Tibial nerve (tissue), 4 donors: ENCODE measurements around the gene KDM4B. TPM values are rescaled to one million over a fixed set of nuclear protein-coding genes. Genes with fewer than 3 reads are reported as not detected.

ENCODE experiments used
- DNase-seq, 2 donors: peaks; one replicate each; pipeline ENCODE4 v3.0.0-alpha.2; 2019; ENCODE audit warnings: low spot score in 2 of 2
- H3K27ac ChIP-seq, 4 donors: fragments of 200-600 bp; sonication (generic) in 3 of 4; one replicate each; pipeline ENCODE4 v1.5.1; 2017 to 2019; ENCODE audit warnings: mild to moderate bottlenecking in 1 of 4
- H3K27me3 ChIP-seq, 2 donors: fragments of 200-600 bp; sonication (generic) in 1 of 2; one replicate each; pipeline versions ENCODE4 v1.5.1 to v1.6.0; 2017 to 2019
- H3K36me3 ChIP-seq, 3 donors: fragments of 200-600 bp; sonication (generic); one replicate each; pipeline ENCODE4 v1.5.1; 2018 to 2019
- H3K4me1 ChIP-seq, 4 donors: fragments of 200-600 bp; sonication (generic) in 3 of 4; one replicate each; pipeline ENCODE4 v1.5.1; 2017 to 2019
- H3K4me3 ChIP-seq, 4 donors: fragments of 200-600 bp; sonication (generic) in 3 of 4; one replicate each; pipeline ENCODE4 v1.5.1; 2017 to 2019; ENCODE audit warnings: mild to moderate bottlenecking in 1 of 4, moderate library complexity in 1 of 4
- H3K9me3 ChIP-seq, 4 donors: fragments of 200-600 bp; sonication (generic) in 3 of 4; one replicate each; pipeline ENCODE4 v1.5.1; 2017 to 2019
- EP300 ChIP-seq, 2 donors: sonication (generic); formaldehyde crosslinking; IDR thresholded peaks; one replicate each; pipeline ENCODE4 v1.6.1; 2017; ENCODE audit warnings: antibody characterized with exemption in 2 of 2, mild to moderate bottlenecking in 1 of 2
- POLR2A ChIP-seq, 2 donors: fragments of 450-650 bp; IDR thresholded peaks; one replicate each; pipeline ENCODE4 v1.6.1; 2017; ENCODE audit warnings: antibody characterized with exemption in 2 of 2, mild to moderate bottlenecking in 2 of 2, moderate library complexity in 2 of 2
- WGBS, 2 donors: methylation state at CpG; one replicate each; pipeline ENCODE4 v1.1.5; 2018; 5-methylcytosine and 5-hydroxymethylcytosine counted together
- total RNA-seq, 4 donors: library from RNA; depleted of rRNA; stranded (reverse); fragments of >200 nt; gene quantifications; one replicate each; pipeline ENCODE4 v1.1.0, GENCODE V29; 2016
- TF ChIP-seq, protein P1 (sequence below), 5 experiments: fragments of 200-600 bp in 3 of 5; fragments of 450-650 bp in 2 of 5; sonication (generic) in 3 of 5; IDR thresholded peaks; one replicate each; pipeline ENCODE4 v1.5.1; 2016 to 2019; ENCODE audit warnings: antibody characterized with exemption in 5 of 5, mild to moderate bottlenecking in 3 of 5, moderate library complexity in 2 of 5

Gene KDM4B
- total RNA-seq, 4 donors from 2014 or later = 37.8 to 72.4 (median 57.2) TPM

DNA sequence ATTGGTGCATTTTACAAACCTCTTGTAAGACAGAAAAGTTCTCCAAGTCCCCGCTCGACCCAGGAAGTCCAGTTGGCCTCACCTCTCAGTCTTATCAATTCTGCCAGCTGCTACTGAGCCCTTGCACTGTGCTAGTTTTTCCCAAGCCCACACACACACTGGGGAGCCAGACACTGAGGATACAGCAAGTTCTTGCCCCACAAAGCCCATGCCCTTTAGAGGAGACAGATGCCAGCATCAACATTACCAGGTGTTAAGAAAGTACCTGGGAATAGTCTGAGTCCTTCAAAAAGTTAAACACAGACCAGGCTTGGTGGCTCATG lies 196.7 kb downstream of the KDM4B start:
- WGBS, 2 donors = 86% methylated on average over 2 of the region's 2 CpGs
- no peaks in the 10 kb centered on the region for H3K27me3 ChIP-seq
- no peaks in the 10 kb centered on the region for H3K36me3 ChIP-seq
- no peaks in the 10 kb centered on the region for H3K4me1 ChIP-seq
- no peak for DNase-seq
- TF ChIP-seq, protein P1, sequence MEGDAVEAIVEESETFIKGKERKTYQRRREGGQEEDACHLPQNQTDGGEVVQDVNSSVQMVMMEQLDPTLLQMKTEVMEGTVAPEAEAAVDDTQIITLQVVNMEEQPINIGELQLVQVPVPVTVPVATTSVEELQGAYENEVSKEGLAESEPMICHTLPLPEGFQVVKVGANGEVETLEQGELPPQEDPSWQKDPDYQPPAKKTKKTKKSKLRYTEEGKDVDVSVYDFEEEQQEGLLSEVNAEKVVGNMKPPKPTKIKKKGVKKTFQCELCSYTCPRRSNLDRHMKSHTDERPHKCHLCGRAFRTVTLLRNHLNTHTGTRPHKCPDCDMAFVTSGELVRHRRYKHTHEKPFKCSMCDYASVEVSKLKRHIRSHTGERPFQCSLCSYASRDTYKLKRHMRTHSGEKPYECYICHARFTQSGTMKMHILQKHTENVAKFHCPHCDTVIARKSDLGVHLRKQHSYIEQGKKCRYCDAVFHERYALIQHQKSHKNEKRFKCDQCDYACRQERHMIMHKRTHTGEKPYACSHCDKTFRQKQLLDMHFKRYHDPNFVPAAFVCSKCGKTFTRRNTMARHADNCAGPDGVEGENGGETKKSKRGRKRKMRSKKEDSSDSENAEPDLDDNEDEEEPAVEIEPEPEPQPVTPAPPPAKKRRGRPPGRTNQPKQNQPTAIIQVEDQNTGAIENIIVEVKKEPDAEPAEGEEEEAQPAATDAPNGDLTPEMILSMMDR (IDR thresholded peaks at IDR 0.05) = no peak
- TF ChIP-seq POLR2A (IDR thresholded peaks at IDR 0.05) (no peak), EP300 (IDR thresholded peaks at IDR 0.05) (no peak)
- peaks cover 0 to 3% (median 0%) of the 10 kb centered on the region in 4 donors for H3K9me3 ChIP-seq
- H3K4me3 ChIP-seq = no peak overlapping the region
- H3K27ac ChIP-seq = no peak overlapping the region

DNA sequence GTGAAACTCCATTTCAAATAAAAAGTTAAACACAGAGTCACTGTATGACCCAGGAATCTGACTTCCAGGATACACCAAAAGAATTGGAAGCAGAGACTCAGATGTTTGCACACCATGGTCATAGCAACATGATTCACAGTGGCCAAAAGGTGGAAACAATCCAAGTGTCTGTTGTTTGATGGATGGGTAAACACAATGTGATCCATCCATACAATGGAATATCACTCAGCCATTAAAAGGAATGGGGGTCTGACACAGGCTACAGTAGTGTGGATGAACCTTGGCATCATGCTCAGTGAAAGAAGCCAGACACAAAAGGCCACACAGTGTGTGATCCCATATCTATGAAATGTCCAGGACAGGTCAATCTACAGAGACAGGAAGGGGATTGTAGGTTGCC lies 197.3 kb downstream of the KDM4B start:
- Histone ChIP-seq H3K27ac (no peak overlapping the region), H3K27me3 (no peaks in the 10 kb centered on the region), H3K9me3 (peaks cover 0 to 3% (median 0%) of the 10 kb centered on the region in 4 donors), H3K4me1 (no peaks in the 10 kb centered on the region), H3K4me3 (no peak overlapping the region), H3K36me3 (no peaks in the 10 kb centered on the region)
- TF ChIP-seq EP300 (IDR thresholded peaks at IDR 0.05) = no peak
- TF ChIP-seq POLR2A (IDR thresholded peaks at IDR 0.05) = no peak
- TF ChIP-seq, protein P1 (IDR thresholded peaks at IDR 0.05) = no peak
- no peak for DNase-seq

DNA sequence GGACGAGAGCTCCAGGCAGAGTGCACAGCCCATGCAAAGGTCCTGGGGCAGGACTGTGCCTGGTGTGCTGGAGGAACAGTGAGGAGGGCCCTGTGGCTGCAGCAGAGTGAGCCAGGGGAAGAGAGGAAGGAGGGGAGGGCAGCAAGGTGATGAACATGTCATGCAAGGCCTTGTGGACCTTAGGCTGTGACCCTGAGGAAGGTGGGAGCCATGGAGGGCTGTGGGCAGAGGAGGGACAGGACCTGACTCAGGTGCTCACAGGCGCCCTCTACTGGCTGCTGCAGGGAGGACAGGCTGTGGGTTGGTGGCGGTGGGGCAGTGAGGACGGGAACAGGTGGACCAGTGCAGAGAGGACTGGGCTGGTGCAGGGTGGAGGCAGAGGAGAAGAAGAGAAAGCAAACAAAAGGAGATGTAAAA lies 201.4 kb downstream of the KDM4B start:
- TF ChIP-seq, protein P1 (IDR thresholded peaks at IDR 0.05) = peak; percentile 9 to 21 (median 15)
- TF ChIP-seq EP300 (IDR thresholded peaks at IDR 0.05) = no peak
- H3K9me3 ChIP-seq = peaks cover 0 to 3% (median 0%) of the 10 kb centered on the region in 4 donors
- no peak for DNase-seq
- H3K4me3 ChIP-seq = no peak overlapping the region
- H3K36me3 ChIP-seq = no peaks in the 10 kb centered on the region
- peaks cover 0 to 11% (median 0%) of the 10 kb centered on the region in 4 donors for H3K4me1 ChIP-seq
- H3K27ac ChIP-seq = no peak overlapping the region
- 64 to 67% methylated on average over 4 of the region's 4 CpGs for WGBS, 2 donors
- no peaks in the 10 kb centered on the region for H3K27me3 ChIP-seq

DNA sequence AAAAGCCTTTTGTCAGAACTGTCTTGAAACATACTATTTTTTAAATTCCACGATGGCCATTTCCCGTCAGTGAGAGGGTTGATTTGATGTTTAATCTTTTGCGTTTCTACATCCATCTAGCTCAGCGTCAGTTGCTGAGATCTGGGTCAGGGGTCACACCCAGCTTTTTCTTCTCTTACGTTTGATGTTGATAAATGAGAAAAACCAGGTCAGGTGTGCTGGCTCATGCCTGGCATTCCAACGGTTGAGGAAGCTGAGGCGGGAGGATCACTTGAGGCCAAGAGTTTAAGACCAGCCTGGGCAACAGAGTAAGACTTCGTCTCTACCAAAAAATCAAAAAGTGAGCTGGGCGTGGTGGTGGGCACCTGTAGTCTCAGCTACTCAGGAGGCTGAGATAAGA lies 202.8 kb downstream of the KDM4B start:
- Histone ChIP-seq H3K4me1 (peaks cover 0 to 11% (median 0%) of the 10 kb centered on the region in 4 donors), H3K27ac (no peak overlapping the region), H3K27me3 (no peaks in the 10 kb centered on the region), H3K4me3 (no peak overlapping the region), H3K9me3 (peaks cover 0 to 4% (median 0%) of the 10 kb centered on the region in 4 donors), H3K36me3 (no peaks in the 10 kb centered on the region)
- TF ChIP-seq EP300 (IDR thresholded peaks at IDR 0.05) (no peak), POLR2A (IDR thresholded peaks at IDR 0.05) (no peak)
- TF ChIP-seq, protein P1 (IDR thresholded peaks at IDR 0.05) = no peak
- DNase-seq = no peak
- WGBS, 2 donors = 70 to 78% methylated on average over 9 of the region's 9 CpGs

DNA sequence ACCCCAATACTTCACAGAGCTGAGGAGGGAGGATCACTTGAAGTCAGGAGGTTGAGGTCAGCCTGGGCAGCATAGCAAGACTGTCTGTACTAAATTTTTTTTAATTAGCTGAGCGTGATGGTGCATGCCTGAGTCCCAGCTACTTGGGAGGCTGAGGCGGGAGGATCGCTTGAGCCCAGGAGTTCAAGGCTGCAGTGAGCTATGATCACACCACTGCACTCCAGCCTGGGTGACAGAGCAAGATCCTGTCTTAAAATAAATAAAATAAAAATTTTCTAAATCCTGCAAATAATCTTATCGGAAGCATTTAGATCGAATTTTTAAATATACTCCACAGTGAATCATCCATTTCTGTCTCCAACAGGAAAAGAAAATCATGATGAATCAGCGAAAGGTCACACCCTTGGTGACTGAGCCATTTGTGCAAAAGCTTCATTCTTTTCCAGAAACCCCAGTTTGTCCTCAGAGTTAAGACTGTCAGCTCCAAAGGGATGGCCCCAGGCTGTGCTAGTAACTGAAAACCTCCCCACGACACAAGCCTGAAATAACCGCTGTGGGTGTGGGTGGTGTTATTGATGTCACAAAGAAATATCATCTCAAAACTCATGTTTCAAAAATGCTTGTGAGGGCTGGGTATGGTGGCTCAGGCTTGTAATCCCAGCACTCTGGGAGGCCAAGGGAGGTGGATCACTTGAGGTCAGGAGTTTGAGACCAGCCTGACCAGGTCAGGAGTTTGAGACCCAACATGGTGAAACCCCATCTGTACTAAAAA lies 204.1 kb downstream of the KDM4B start:
- H3K9me3 ChIP-seq = peaks cover 0 to 4% (median 0%) of the 10 kb centered on the region in 4 donors
- H3K27ac ChIP-seq = peak overlapping the region in 1 of 4 donors; percentile 74
- H3K4me3 ChIP-seq = no peak overlapping the region
- DNase-seq = no peak
- no peaks in the 10 kb centered on the region for H3K27me3 ChIP-seq
- WGBS, 2 donors = 42 to 47% methylated on average over 8 of the region's 8 CpGs
- no peaks in the 10 kb centered on the region for H3K36me3 ChIP-seq
- H3K4me1 ChIP-seq = peaks cover 0 to 11% (median 0%) of the 10 kb centered on the region in 4 donors
- TF ChIP-seq, protein P1 (IDR thresholded peaks at IDR 0.05) = no peak
- TF ChIP-seq POLR2A (IDR thresholded peaks at IDR 0.05) (no peak), EP300 (IDR thresholded peaks at IDR 0.05) (peak in 1 of 2 donors; percentile 8)
